K562 (cell line): ENCODE measurements around the gene SDCBP2. TPM values are rescaled to one million over a fixed set of nuclear protein-coding genes. Genes with fewer than 3 reads are reported as not detected.
A peak's percentile ranks its signal among the peaks of the same experiment; 100 is the strongest.

Source experiments
- COPS2 ChIP-seq: fragments of 450-650 bp; conservative IDR thresholded peaks from 2 replicates; pipeline ENCODE4 v1.6.1; 2016; ENCODE audit warnings: mild to moderate bottlenecking, moderate library complexity
- CREM ChIP-seq: IDR thresholded peaks from 2 replicates; pipeline ENCODE4 v1.6.1; 2014; ENCODE audit warnings: antibody characterized with exemption, low read depth
- HIVEP1 ChIP-seq: fragments of 250-450 bp; sonication (Bioruptor Pico); IDR thresholded peaks from 2 replicates; pipeline ENCODE4 v1.4.0; 2020; ENCODE audit warnings: mild to moderate bottlenecking
- HNRNPL ChIP-seq: fragments of 200-400 bp; formaldehyde crosslinking; IDR thresholded peaks from 2 replicates; pipeline ENCODE4 v1.6.1; 2017; ENCODE audit warnings: low read depth, mild to moderate bottlenecking, low read length
- ILK ChIP-seq: fragments of 450-650 bp; IDR thresholded peaks from 2 replicates; pipeline ENCODE4 v1.6.1; 2016; ENCODE audit warnings: missing genetic modification characterization, low read depth, mild to moderate bottlenecking, missing compliant biosample characterization, moderate library complexity, borderline replicate concordance
- NR2C2 ChIP-seq, 2 experiments: fragments of 200-800 bp in 1 of 2; sonication (Bioruptor generic) in 1 of 2; sonication (generic) in 1 of 2; formaldehyde crosslinking in 1 of 2; IDR thresholded peaks; 2 replicates each; pipeline versions ENCODE4 v1.6.1 to v1.8.0; 2016 to 2022; ENCODE audit warnings: mild to moderate bottlenecking in 1 of 2, missing compliant biosample characterization in 1 of 2, missing genetic modification characterization in 1 of 2, missing genetic modification reagents in 1 of 2
- PHF8 ChIP-seq: fragments of 200-600 bp; sonication (generic); IDR thresholded peaks from 2 replicates; pipeline ENCODE4 v1.6.1; 2012; ENCODE audit warnings: mixed run types, mild to moderate bottlenecking, inconsistent platforms, low read length, moderate library complexity, borderline replicate concordance
- RFX5 ChIP-seq: IDR thresholded peaks from 2 replicates; pipeline ENCODE4 v1.6.1; 2011; ENCODE audit warnings: low read depth, mild to moderate bottlenecking, improper control_type of control experiment, low read length
- SAFB2 ChIP-seq: fragments of 200-400 bp; formaldehyde crosslinking; IDR thresholded peaks from 2 replicates; pipeline ENCODE4 v1.6.1; 2018; ENCODE audit warnings: borderline replicate concordance, low read length, low read depth, moderate library complexity; ENCODE audit not compliant: severe bottlenecking
- SETDB1 ChIP-seq: IDR thresholded peaks from one replicate; pipeline ENCODE4 v1.6.1; 2012; ENCODE audit warnings: low read length, control low read depth, inconsistent platforms
- SMAD2 ChIP-seq: fragments of 150-350 bp; IDR thresholded peaks from 2 replicates; pipeline ENCODE4 v1.6.1; 2014; ENCODE audit warnings: low read depth, mild to moderate bottlenecking, low read length
- SRSF3 ChIP-seq: fragments of 200-400 bp; formaldehyde crosslinking; IDR thresholded peaks from 2 replicates; pipeline ENCODE4 v1.6.1; 2016; ENCODE audit warnings: mild to moderate bottlenecking, low read length, moderate library complexity; ENCODE audit not compliant: insufficient read depth
- TEAD1 ChIP-seq, 2 experiments: fragments of 450-650 bp in 1 of 2; sonication (generic) in 1 of 2; formaldehyde crosslinking; IDR thresholded peaks; 2 replicates each; pipeline versions ENCODE4 v1.4.0 to v1.8.0; 2020 to 2022; ENCODE audit warnings: mild to moderate bottlenecking in 2 of 2, missing genetic modification reagents in 1 of 2
- TRIM24 ChIP-seq, 2 experiments: fragments of 450-650 bp; IDR thresholded peaks; 2 replicates each; pipeline ENCODE4 v1.6.1; 2016
- ZBTB33 ChIP-seq: sonication (generic); formaldehyde crosslinking; IDR thresholded peaks from 2 replicates; pipeline ENCODE4 v1.8.1; 2023; ENCODE audit warnings: mild to moderate bottlenecking, missing genetic modification reagents
- ZKSCAN8 ChIP-seq: fragments of 200-800 bp; sonication (Bioruptor generic); IDR thresholded peaks from 2 replicates; pipeline ENCODE4 v1.6.1; 2016; ENCODE audit warnings: missing genetic modification characterization, missing compliant biosample characterization
- ZNF133 ChIP-seq: fragments of 250-450 bp; sonication (Bioruptor Pico); IDR thresholded peaks from 2 replicates; pipeline ENCODE4 v1.4.0; 2020; ENCODE audit warnings: mild to moderate bottlenecking
- ZNF347 ChIP-seq: fragments of 450-650 bp; formaldehyde crosslinking; IDR thresholded peaks from 2 replicates; pipeline ENCODE4 v1.4.0; 2020; ENCODE audit warnings: low read depth, mild to moderate bottlenecking, moderate library complexity
- ZNF408 ChIP-seq: fragments of 250-450 bp; sonication (Bioruptor Pico); IDR thresholded peaks from 2 replicates; pipeline ENCODE4 v1.4.0; 2020; ENCODE audit warnings: low read depth, mild to moderate bottlenecking, moderate library complexity
- ZNF717 ChIP-seq: fragments of 250-450 bp; sonication (Bioruptor Pico); IDR thresholded peaks from 2 replicates; pipeline ENCODE4 v1.5.0; 2021
- polyA plus RNA-seq, 8 experiments: library from polyadenylated mRNA; depleted of rRNA in 4 of 8; stranded (reverse) in 5 of 8; unstranded in 3 of 8; fragments of >200 nt; fragmentation: Nextera tagmentation in 2 of 8; fragmentation: Illumina TruSeq in 1 of 8; extraction: Ambion mirVana in 2 of 8; extraction: Trizol in 1 of 8; gene quantifications; 2 replicates each; pipeline versions ENCODE4 v1.2.1 to v1.2.3, GENCODE V29; 2011 to 2014; ENCODE audit warnings: inconsistent platforms in 1 of 8, missing spikeins in 1 of 8
- total RNA-seq, 7 experiments: library from RNA; depleted of rRNA in 6 of 7; stranded (reverse); fragments of >200 nt in 6 of 7; fragmentation: Illumina TruSeq in 2 of 7; extraction: Trizol in 2 of 7; gene quantifications; 2 replicates each; pipeline versions ENCODE4 v1.2.1 to v1.2.3, GENCODE V29; 2011 to 2021; ENCODE audit warnings: low replicate concordance in 1 of 7
- TF ChIP-seq, protein P1 (sequence below): conservative IDR thresholded peaks from 2 replicates; pipeline ENCODE4 v1.6.1; 2011; ENCODE audit warnings: low read depth, mild to moderate bottlenecking, low read length; ENCODE audit not compliant: control insufficient read depth
- TF ChIP-seq, protein P2 (sequence below), 2 experiments: fragments of 200-800 bp in 1 of 2; sonication (Bioruptor generic) in 1 of 2; sonication (generic) in 1 of 2; formaldehyde crosslinking in 1 of 2; IDR thresholded peaks in 1 of 2; conservative IDR thresholded peaks in 1 of 2; 2 replicates each; pipeline versions ENCODE4 v1.5.0 to v1.6.1; 2016 to 2020; ENCODE audit warnings: missing compliant biosample characterization in 1 of 2, missing genetic modification characterization in 1 of 2, missing genetic modification reagents in 1 of 2

Gene SDCBP2
- total and polyA plus RNA-seq, 9 of the 15 experiments (the other 6 are each of a cell fraction or from before 2014, with no cell fraction given): 0.06 to 1.2 (median 0.80) TPM

DNA sequence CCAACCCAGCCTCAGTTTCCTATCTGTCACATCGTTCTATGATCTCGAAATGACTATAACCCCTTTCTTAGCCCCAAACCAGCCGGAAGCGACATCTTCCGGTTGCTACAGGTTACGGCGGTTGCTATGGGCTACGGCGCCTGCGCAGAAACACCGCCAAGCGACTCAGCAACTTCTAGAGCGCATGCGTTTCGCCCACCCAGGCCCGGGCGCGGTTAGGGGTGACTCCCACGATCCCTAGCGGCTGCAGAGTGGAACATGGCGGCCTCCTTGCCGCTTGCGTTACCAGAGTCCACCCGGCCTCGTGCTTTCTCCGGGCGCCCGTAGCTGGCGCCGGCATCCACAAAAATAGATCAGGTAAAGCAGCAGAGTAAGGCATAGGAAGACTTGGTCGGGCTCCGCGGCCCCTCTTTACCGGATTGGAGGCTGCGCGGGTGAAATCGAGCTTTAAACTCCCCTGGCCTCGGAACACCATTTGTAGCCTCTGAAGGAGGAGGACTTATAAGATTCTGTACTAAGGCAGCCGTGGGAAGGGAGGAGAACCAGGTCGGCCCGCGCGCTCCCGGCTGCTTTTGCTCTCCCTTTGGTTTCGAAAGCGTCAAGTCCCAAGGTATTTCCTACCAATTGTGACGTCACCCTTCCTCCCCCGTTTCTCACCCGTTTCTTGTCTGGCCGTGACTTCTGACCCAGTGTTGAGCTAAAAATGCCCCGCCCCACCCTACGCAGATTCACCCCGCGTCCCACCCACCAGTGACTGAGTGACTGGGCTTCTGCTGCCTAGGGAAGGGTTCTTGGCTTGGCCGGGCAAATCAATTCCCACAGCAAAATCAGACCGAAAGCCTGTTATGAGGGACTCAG, 3.5 kb downstream of the SDCBP2 start (continued):
- peak in 1 of 2 experiments; percentile 18; a peak in 1 of 4 replicates for TF ChIP-seq TEAD1 (CRISPR knock-in tag; IDR thresholded peaks at IDR 0.05)
- no peak for TF ChIP-seq SAFB2
- no peak for TF ChIP-seq ZNF408 (CRISPR knock-in tag)
- peak; percentile 99 for TF ChIP-seq PHF8
- TF ChIP-seq ZKSCAN8 (CRISPR knock-in tag): no peak
- TF ChIP-seq HNRNPL: no peak
- TF ChIP-seq ZNF133 (CRISPR knock-in tag): no peak
- no peak for TF ChIP-seq COPS2
- no peak for TF ChIP-seq SRSF3
- TF ChIP-seq CREM: peak; percentile 93
- TF ChIP-seq SMAD2: no peak
- peak; percentile 42; the same call in 1 of the 2 replicates for TF ChIP-seq ZBTB33 (CRISPR knock-in tag)
- TF ChIP-seq ILK: no peak
- peak; percentile 61; the same call in 1 of the 2 replicates for TF ChIP-seq NR2C2 (CRISPR knock-in tag; IDR thresholded peaks at IDR 0.05)
- TF ChIP-seq NR2C2 (tag; IDR thresholded peaks at IDR 0.05): peak; percentile 95
- TF ChIP-seq RFX5: no peak
- no peak for TF ChIP-seq SETDB1
- TF ChIP-seq ZNF717 (CRISPR knock-in tag): no peak
- 0 out of 4 replicates have a peak, but pooled peaks of 1 of the 2 experiments have one; percentile 10 for TF ChIP-seq TRIM24 (IDR thresholded peaks at IDR 0.05)
- no peak for TF ChIP-seq ZNF347 (CRISPR knock-in tag)
- TF ChIP-seq, protein P1, sequence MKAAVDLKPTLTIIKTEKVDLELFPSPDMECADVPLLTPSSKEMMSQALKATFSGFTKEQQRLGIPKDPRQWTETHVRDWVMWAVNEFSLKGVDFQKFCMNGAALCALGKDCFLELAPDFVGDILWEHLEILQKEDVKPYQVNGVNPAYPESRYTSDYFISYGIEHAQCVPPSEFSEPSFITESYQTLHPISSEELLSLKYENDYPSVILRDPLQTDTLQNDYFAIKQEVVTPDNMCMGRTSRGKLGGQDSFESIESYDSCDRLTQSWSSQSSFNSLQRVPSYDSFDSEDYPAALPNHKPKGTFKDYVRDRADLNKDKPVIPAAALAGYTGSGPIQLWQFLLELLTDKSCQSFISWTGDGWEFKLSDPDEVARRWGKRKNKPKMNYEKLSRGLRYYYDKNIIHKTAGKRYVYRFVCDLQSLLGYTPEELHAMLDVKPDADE: no peak
- TF ChIP-seq, protein P2, sequence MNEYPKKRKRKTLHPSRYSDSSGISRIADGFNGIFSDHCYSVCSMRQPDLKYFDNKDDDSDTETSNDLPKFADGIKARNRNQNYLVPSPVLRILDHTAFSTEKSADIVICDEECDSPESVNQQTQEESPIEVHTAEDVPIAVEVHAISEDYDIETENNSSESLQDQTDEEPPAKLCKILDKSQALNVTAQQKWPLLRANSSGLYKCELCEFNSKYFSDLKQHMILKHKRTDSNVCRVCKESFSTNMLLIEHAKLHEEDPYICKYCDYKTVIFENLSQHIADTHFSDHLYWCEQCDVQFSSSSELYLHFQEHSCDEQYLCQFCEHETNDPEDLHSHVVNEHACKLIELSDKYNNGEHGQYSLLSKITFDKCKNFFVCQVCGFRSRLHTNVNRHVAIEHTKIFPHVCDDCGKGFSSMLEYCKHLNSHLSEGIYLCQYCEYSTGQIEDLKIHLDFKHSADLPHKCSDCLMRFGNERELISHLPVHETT (CRISPR knock-in tag; conservative IDR thresholded peaks at IDR 0.05 in 1 of 2, IDR thresholded peaks at IDR 0.05 in 1 of 2): no peak
- no peak for TF ChIP-seq HIVEP1
